Measurements from ENCODE around the gene MUC4.

MUC4 gene

DNA sequence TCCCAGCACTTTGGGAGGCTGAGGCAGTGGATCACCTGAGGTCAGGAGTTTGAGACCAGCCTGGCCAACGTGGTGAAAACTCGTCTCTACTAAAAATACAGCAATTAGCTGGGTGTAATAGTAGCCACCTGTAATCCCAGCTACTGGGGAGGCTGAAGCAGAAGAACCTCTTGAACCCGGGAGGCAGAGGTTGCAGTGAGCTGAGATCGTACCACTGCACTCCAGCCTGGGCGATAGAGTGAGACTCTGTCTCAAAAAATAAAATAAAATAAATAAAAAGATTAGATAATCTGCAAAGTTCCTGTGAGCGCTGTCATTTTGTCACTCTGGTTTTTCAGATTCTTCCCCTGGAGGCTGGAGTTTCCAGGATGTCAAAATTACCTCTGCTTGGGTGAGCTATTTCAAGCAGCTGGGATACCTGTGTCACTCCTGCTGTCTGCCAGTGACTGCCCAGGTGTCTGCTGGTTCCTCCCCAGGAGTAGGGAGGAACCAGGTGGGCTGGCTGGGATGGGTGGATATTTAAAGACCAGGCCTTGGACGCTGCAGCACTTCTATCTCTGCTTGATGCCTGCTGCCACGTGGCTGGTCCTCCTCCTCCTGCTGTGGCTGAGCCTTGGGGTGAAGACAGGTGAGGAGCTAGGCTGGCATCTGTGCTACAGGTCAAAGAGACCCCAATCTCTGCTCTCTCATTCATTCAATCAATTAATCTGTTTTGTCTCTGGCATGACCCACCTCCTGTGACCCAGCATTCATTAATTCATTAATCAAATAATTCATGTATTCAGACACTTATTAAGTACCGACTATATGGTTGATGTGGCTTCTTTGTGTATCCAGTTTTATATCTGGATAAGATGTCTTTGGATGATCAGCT lies 110.5 kb downstream of the MUC4 start:
- no peak for DNase-seq (ENCODE audit: low read depth in 2 of 2)

DNA sequence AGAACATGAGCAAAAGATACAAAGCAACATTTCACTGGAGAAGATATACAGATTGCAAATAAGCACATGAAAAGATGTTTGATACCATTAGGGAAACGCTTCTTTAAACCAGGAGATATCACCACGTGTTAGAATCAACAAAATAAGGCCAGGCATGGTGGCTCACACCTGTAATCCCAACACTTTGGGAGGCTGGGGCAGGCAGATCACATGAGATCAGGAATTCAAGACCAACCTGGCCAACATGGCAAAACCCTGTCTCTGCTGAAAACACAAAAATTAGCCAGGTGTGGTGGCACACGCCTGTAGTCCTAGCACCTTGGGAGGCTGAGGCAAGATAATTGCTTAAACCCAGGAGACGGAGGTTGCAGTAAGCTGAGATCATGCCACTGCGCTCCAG lies 111.4 kb downstream of the MUC4 start:
- no peak for DNase-seq (ENCODE audit: low read depth in 2 of 2)

DNA sequence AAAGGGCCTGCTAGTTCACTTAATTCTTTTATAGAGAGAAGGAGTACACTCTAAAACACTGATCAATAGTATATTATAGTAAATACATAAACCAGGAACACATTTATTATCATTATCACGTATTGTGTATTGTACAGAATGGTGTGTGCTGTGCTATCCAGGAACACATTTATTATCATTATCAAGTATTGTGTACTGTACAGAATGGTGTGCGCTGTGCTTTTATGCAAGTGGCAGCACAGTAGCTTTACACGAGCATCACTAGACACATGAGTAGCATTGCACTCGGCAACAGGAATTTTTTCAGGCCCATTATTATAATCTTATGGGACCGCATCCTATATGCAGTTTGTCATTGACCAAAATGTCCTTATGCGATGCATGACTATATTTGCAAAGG lies 111.9 kb downstream of the MUC4 start:
- no peak for DNase-seq (ENCODE audit: low read depth in 2 of 2)

DNA sequence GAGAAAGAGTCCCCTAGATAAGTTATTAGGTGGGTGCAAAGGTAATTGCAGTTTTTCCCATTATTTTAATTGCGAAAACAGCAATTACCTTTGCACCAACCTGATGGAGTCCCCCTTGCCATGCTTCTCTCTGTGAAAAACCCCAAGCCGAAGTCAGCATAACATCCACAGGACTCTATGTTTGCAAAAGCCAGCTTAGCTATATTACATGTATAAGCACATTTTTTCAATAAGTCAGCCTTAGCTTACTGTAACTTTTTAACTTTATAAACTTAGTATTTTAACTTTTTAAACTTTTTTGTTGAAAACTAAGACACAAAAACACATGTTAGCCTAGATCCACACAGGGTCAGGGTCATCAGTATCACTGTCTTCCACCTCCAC lies 112.3 kb downstream of the MUC4 start:
- DNase-seq (ENCODE audit: low read depth in 2 of 2), result no peak

DNA sequence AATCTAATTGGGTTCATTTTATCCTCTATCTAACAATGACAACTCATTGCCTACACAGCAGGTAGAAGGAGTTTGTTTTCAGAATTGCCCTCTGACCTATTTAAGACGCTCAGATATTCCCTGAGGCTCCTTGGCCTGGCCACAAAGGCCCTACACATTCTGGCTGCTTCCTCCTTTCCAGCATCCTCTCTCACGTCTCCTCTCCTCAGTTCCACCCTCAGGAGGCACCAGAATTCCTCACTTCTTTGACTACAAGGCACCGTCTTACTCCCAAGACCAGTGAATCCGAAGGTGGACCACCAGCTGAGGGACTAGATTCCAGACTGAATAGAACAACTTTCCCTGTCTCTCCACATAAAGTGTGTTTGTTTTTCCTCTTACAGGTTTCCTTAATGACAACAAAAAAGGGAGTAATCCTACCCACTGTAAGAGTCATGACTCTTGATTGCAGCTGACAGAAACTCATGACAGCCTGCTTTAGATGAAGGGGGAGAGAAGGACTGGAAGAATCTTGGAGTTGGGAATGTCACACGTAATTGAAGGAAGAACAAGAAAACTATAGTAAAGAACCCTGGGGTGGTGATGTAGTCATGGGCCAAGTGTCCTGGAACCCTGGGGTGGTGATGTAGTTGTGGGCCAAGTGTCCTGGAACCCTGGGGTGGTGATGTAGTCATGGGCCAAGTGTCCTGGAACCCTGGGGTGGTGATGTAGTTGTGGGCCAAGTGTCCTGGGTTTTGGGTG lies 112.9 kb downstream of the MUC4 start:
- no peak for DNase-seq (ENCODE audit: low read depth in 2 of 2)

DNA sequence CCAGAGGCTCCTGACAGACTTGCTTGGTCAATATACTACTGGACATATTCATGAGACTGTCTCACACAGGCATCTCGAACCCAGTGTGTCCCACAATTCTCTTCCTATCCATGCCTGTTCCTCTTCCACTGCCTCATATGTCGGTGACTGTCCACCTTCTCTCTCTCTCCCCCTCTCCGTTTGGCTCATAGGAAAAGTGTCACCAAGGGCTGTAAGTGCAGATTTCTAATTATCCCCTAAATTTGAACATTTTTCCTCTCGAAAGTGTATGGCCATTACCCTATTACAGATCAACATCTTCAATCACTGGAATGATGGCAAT lies 113.4 kb downstream of the MUC4 start:
- no peak for DNase-seq (ENCODE audit: low read depth in 2 of 2)

DNA sequence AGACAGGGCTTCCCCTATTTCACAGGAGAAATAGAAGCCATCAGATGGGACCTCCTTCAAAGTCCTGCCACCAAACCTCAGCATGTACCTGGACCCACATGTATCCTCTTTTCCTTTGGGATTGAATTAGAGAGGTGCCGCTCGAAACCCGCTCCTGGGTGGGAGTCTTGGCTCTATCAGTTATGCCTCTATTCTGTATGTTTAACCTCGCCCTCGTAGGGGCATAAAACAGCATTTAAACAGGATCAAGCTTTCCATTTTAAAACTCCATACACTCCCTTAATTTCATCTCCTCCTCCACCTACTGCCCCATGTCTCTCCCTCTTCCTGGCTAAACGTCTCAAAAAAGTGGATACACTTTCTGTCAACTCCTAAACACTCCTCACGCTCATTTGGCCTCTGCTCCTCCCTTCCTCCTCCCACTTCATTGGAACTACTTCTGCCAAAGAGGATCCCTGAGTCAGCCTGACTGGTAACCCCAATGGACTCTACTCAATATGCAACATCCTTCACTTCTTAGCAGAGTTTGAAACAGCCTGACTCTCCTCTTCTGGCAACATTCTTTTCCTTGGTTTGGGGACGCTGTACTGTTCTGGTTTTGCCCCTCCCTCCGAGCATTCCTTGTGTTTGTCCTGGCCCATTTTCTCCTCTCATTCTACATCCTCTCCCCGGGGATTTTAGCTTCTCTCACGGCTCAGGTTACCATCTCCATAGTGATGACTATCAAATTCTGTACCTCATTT lies 114.0 kb downstream of the MUC4 start:
- no peak for DNase-seq (ENCODE audit: low read depth in 2 of 2)
